ENCODE measurements around the gene CCR6. TPM values are rescaled to one million over a fixed set of nuclear protein-coding genes. Genes with fewer than 3 reads are reported as not detected.

CCR6 gene
- total and polyA plus RNA-seq, 2 of the 13 experiments (the other 11 are each of a cell fraction or from before 2014, with no cell fraction given): 4.5 to 8.7 TPM

DNA sequence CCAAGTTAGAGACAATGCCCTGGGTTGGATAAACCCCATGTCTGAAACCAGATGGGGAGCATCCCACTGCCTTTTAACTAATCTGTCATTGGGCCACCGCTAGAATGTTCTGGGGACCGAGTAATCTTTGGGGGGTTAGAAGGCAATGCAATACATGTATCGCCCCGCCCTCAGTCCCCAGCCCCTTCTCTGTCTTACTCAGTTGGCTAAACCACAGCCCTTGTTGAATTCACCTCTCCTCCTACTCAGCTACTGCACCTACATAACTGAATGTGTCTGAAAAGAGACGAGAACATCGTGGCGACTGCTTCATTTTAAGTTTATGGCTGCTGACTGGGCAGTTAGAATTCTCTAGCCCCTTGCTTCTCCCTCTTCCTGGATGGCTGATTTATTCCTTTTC, 15.1 kb upstream of the CCR6 start:
- Histone ChIP-seq H3K4me1 (ENCODE audit: insufficient read depth, low read length) (peaks cover 16% of the 10 kb centered on the region), H3K79me2 (ENCODE audit: insufficient read depth, low read length) (no peaks in the 10 kb centered on the region), H3K36me3 (replicated peaks in 1 of 2; ENCODE audit: control insufficient read depth in 1 of 2, insufficient read depth in 2 of 2, low read length in 2 of 2) (no peaks in the 10 kb centered on the region), H3K4me2 (ENCODE audit: low read depth, low read length) (no peak overlapping the region), H3K9ac (ENCODE audit: insufficient read depth, low read depth, low read length) (no peak overlapping the region), H3K27me3 (ENCODE audit: control insufficient read depth in 1 of 2, insufficient read depth in 2 of 2, low read length in 2 of 2) (peaks cover 2 to 39% of the 10 kb centered on the region in 2 experiments; a peak in 4 of 5 replicates), H4K20me1 (ENCODE audit: insufficient read depth, low read length) (no peaks in the 10 kb centered on the region), H2AFZ (ENCODE audit: low read length) (no peak overlapping the region), H3K9me3 (ENCODE audit: low read length) (no peaks in the 10 kb centered on the region), H3K4me3 (replicated peaks in 1 of 3; ENCODE audit: insufficient read depth in 1 of 3, low read depth in 2 of 3, low read length in 3 of 3) (no peak overlapping the region), H3K27ac (ENCODE audit: extremely low read length, insufficient read depth, low read length) (no peak overlapping the region)
- WGBS (ENCODE audit: low lambda C conversion rate): 46% methylated on average over 6 of the region's 7 CpGs
- FAIRE-seq (no peak), DNase-seq (ENCODE audit: low spot score) (no peak), ATAC-seq (no peak)
- POLR2A ChIA-PET: no interaction called here
- TF ChIP-seq, protein P1, sequence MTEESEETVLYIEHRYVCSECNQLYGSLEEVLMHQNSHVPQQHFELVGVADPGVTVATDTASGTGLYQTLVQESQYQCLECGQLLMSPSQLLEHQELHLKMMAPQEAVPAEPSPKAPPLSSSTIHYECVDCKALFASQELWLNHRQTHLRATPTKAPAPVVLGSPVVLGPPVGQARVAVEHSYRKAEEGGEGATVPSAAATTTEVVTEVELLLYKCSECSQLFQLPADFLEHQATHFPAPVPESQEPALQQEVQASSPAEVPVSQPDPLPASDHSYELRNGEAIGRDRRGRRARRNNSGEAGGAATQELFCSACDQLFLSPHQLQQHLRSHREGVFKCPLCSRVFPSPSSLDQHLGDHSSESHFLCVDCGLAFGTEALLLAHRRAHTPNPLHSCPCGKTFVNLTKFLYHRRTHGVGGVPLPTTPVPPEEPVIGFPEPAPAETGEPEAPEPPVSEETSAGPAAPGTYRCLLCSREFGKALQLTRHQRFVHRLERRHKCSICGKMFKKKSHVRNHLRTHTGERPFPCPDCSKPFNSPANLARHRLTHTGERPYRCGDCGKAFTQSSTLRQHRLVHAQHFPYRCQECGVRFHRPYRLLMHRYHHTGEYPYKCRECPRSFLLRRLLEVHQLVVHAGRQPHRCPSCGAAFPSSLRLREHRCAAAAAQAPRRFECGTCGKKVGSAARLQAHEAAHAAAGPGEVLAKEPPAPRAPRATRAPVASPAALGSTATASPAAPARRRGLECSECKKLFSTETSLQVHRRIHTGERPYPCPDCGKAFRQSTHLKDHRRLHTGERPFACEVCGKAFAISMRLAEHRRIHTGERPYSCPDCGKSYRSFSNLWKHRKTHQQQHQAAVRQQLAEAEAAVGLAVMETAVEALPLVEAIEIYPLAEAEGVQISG (CRISPR knock-in tag; IDR thresholded peaks at IDR 0.05): no peak
- TF ChIP-seq ZNF251 (CRISPR knock-in tag; IDR thresholded peaks at IDR 0.05) (no peak), TOPORS (CRISPR knock-in tag; IDR thresholded peaks at IDR 0.05) (no peak), GLI4 (CRISPR knock-in tag; IDR thresholded peaks at IDR 0.05; ENCODE audit: borderline replicate concordance) (no peak), HOXD1 (CRISPR knock-in tag; IDR thresholded peaks at IDR 0.05) (no peak), HMG20A (CRISPR knock-in tag; IDR thresholded peaks at IDR 0.05; ENCODE audit: borderline replicate concordance) (no peak), ZSCAN31 (CRISPR knock-in tag; IDR thresholded peaks at IDR 0.05; ENCODE audit: low read depth) (no peak), KDM1A (CRISPR knock-in tag; IDR thresholded peaks at IDR 0.05) (no peak), ZMAT3 (CRISPR knock-in tag; conservative IDR thresholded peaks at IDR 0.05) (no peak), PAWR (CRISPR knock-in tag; IDR thresholded peaks at IDR 0.05; ENCODE audit: borderline replicate concordance) (no peak), ZFY (CRISPR knock-in tag; IDR thresholded peaks at IDR 0.05) (no peak), KLF13 (CRISPR knock-in tag; IDR thresholded peaks at IDR 0.05) (no peak), ADNP (CRISPR knock-in tag; IDR thresholded peaks at IDR 0.05) (no peak), SOX13 (IDR thresholded peaks at IDR 0.05) (no peak), SOX13 (CRISPR knock-in tag; conservative IDR thresholded peaks at IDR 0.05 in 1 of 2, IDR thresholded peaks at IDR 0.05 in 1 of 2) (no peak), ZNF317 (CRISPR knock-in tag; IDR thresholded peaks at IDR 0.05) (no peak), ZNF607 (CRISPR knock-in tag; IDR thresholded peaks at IDR 0.05; ENCODE audit: borderline replicate concordance) (no peak)
- TF ChIP-seq, protein P2, sequence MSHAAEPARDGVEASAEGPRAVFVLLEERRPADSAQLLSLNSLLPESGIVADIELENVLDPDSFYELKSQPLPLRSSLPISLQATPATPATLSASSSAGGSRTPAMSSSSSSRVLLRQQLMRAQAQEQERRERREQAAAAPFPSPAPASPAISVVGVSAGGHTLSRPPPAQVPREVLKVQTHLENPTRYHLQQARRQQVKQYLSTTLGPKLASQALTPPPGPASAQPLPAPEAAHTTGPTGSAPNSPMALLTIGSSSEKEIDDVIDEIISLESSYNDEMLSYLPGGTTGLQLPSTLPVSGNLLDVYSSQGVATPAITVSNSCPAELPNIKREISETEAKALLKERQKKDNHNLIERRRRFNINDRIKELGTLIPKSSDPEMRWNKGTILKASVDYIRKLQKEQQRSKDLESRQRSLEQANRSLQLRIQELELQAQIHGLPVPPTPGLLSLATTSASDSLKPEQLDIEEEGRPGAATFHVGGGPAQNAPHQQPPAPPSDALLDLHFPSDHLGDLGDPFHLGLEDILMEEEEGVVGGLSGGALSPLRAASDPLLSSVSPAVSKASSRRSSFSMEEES (CRISPR knock-in tag; IDR thresholded peaks at IDR 0.05): no peak
- TF ChIP-seq, protein P3, sequence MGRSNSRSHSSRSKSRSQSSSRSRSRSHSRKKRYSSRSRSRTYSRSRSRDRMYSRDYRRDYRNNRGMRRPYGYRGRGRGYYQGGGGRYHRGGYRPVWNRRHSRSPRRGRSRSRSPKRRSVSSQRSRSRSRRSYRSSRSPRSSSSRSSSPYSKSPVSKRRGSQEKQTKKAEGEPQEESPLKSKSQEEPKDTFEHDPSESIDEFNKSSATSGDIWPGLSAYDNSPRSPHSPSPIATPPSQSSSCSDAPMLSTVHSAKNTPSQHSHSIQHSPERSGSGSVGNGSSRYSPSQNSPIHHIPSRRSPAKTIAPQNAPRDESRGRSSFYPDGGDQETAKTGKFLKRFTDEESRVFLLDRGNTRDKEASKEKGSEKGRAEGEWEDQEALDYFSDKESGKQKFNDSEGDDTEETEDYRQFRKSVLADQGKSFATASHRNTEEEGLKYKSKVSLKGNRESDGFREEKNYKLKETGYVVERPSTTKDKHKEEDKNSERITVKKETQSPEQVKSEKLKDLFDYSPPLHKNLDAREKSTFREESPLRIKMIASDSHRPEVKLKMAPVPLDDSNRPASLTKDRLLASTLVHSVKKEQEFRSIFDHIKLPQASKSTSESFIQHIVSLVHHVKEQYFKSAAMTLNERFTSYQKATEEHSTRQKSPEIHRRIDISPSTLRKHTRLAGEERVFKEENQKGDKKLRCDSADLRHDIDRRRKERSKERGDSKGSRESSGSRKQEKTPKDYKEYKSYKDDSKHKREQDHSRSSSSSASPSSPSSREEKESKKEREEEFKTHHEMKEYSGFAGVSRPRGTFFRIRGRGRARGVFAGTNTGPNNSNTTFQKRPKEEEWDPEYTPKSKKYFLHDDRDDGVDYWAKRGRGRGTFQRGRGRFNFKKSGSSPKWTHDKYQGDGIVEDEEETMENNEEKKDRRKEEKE (IDR thresholded peaks at IDR 0.05): no peak
- intact Hi-C loops (cut with micrococcal nuclease; ENCODE audit: unreplicated experiment) (no loop called here), in situ Hi-C loops (cut with HindIII; ENCODE audit: extremely low pct_ligation_motif_present, low pct_unique_long_range_greater_than_20kb) (no loop called here)
- CTCF ChIA-PET (ENCODE audit: low intra/inter-chr PET ratio, low total read pairs): no interaction called here
- BruUV-seq (replicated peaks): no TSS peak

Data from HepG2 (cell line).